HEK293 (cell line): ENCODE results near the gene CXCR4.
"Not testable (repeated sequence)": the region's sequence is repeated elsewhere in the genome, so short reads cannot be mapped to it uniquely, and the experiment has no call there.

Experiments
- MYNN ChIP-seq: fragments of 450-650 bp; formaldehyde crosslinking; IDR thresholded peaks from 2 replicates; pipeline ENCODE4 v1.5.1; 2016; ENCODE audit warnings: missing biosample characterization, missing genetic modification characterization, borderline replicate concordance
- ZBTB1 ChIP-seq: fragments of 450-650 bp; formaldehyde crosslinking; IDR thresholded peaks from 2 replicates; pipeline ENCODE4 v1.5.1; 2016; ENCODE audit warnings: missing biosample characterization, missing genetic modification characterization

GRCh38 chr2:136087901-136088460 lies 30.0 kb downstream of the CXCR4 start:
- TF ChIP-seq MYNN; ZBTB1 (tag by site-specific recombination): not testable (repeated sequence)
